ENCODE measurements around the gene LUZP1.

DNA sequence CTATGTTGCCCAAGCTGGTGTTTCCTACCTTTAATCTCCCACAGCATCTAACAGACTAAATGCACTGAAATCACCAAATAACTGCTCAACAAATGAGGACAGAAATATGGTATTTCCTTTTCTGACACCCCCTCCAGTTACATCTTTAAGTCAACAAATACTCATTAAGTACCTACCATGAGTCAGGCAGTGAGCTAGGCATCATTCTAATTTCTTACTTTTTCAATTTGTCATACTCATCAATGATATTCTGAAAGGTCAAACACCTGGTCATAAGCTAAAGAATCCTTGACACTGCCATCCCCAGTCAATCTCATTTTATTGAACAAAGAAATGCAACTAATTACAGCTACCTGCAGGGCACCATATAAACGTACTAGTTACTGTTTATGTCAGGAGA lies 36.6 kb downstream of the LUZP1 start:
- TF ChIP-seq POLR2A (IDR thresholded peaks at IDR 0.05; ENCODE audit: extremely low read depth, insufficient read length) = no peak
- TF ChIP-seq, protein P1, sequence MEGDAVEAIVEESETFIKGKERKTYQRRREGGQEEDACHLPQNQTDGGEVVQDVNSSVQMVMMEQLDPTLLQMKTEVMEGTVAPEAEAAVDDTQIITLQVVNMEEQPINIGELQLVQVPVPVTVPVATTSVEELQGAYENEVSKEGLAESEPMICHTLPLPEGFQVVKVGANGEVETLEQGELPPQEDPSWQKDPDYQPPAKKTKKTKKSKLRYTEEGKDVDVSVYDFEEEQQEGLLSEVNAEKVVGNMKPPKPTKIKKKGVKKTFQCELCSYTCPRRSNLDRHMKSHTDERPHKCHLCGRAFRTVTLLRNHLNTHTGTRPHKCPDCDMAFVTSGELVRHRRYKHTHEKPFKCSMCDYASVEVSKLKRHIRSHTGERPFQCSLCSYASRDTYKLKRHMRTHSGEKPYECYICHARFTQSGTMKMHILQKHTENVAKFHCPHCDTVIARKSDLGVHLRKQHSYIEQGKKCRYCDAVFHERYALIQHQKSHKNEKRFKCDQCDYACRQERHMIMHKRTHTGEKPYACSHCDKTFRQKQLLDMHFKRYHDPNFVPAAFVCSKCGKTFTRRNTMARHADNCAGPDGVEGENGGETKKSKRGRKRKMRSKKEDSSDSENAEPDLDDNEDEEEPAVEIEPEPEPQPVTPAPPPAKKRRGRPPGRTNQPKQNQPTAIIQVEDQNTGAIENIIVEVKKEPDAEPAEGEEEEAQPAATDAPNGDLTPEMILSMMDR (IDR thresholded peaks at IDR 0.05; ENCODE audit: low read depth, low read length) = no peak

Measured in NB4 (cell line).